Right renal cortex interstitium (tissue), 3 donors: Measurements from ENCODE around the gene DPF3. TPM values are rescaled to one million over a fixed set of nuclear protein-coding genes. Genes with fewer than 3 reads are reported as not detected.

Experiments used
- DNase-seq, 3 donors: peaks; one replicate each; pipeline ENCODE4 v3.0.0-alpha.2; 2013; ENCODE audit warnings: low read depth in 3 of 3, low spot score in 2 of 3
- polyA plus RNA-seq, 3 donors: library from polyadenylated mRNA; unstranded; fragments of 120-200 nt; gene quantifications; one replicate each; pipeline ENCODE4 v1.2.1, GENCODE V29; 2013; ENCODE audit not compliant: insufficient read length in 3 of 3

The DPF3 gene
- polyA plus RNA-seq, 3 donors, result 4.4 to 5.8 (median 4.7) TPM

DNA sequence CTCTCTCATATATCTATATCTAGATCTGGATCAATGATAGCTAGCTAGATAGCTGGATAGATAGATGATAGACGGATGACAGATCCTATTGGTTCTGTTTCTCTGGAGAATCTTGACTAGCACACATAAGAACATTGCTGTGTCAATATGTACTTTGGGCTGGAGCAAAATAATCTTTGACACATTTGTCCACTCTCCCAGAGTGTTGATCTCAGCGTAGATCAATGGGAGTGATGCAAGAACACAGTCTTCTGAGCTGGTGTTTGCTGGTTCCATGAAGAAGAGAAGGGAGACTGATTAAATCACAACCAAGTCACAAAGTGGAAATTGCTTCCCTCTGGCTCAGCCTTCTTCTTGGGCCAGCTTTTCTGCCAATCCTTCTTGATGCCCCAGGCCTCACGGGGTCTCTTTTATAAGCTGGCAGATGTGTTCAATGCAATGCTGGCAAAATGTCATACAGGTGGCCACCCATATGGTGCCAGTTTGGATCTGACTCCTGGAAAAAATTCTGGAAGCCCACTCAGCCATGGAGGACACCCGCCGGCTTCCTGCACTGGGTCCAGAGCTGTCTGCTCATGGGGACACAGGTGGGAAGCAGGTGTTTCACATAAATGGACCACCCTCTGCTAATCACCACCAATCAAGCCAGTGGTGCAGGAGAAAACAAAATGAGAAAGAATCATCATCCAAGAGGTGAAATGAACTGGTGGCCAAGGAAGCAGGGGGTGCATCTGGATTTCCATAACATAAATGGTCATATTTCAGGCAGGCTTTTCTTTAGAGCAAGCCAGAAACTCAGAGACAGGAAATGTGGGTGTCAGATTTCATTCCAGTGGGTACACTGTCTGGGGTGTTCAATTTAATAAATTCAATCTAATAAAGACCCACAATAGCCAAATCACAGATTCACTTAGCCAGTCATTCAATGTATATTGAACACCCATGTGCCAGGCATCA, 310.3 kb downstream of the DPF3 start:
- no peak for DNase-seq

DNA sequence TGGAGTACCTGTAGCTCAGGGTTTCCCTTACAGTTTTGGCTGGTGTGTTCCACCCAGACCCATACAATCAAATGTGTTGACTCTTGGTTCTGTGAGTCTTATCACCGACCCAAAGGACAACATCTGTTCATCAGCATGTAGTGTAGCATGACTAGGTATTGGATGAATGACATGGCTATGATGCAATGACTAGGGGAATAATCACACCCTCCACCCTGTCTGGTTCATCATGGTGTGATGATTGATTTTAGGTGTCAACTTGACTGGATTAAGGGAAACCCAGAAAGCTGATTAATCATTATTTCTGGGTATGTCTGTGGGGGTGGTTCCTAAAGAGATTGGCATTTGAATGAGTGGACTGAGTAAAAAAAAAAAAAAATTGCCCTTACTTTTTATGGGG, 311.3 kb downstream of the DPF3 start:
- no peak for DNase-seq

DNA sequence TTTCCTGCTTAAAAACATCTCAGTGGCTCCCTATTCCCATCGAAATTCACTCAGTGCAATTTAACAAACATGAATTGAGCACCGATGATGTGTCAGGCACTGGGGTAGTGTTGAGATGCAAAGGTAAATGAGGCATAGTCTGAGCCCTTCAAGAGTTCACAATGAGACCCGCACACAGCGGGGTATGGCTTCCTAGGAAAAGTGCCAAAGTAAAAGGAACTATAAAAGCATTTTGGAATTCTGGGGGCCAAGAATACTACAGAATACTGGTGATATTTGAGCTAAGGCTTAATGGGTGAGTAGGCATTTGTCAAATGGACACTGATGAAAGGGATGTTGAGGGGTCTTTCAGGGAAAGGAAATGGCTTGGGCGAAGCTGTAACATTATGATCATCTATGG, 315.4 kb downstream of the DPF3 start:
- DNase-seq, result no peak

DNA sequence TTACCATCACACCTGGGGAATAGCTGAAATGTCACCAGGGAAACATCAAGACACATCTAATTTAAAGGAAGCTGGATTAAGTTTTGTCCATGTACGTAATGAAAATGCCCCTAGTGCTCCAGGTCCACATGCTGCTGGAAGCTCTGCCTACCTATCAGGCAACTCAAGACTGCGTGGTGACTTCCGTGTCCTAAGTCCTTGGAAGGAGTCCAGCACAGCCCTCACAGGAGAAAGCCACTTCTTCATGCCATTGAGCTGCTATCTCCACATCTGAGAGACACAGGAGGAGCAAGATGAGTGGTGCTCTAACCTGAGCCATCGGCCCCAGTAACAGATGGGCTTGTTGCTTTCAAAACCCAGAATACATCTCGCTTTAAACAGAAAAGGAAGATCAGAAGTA, 316.4 kb downstream of the DPF3 start:
- no peak for DNase-seq

DNA sequence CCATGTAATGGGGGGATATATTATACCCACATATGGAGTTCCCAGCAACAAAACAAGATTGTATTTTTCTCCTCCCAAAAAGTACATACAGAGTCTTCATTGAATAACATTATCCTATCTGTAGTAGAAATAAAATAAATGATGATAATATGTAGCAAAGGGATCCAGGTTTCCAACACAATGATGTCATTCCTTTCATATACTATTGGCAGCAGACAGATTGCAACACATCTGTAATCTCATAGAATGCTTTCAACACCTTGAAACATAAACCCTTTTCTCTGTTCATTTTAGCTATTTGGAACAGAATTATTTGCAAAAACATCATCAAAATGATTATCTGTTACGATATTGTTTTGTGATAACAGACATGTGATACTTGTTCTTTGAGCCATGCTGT, 317.6 kb downstream of the DPF3 start:
- no peak for DNase-seq

DNA sequence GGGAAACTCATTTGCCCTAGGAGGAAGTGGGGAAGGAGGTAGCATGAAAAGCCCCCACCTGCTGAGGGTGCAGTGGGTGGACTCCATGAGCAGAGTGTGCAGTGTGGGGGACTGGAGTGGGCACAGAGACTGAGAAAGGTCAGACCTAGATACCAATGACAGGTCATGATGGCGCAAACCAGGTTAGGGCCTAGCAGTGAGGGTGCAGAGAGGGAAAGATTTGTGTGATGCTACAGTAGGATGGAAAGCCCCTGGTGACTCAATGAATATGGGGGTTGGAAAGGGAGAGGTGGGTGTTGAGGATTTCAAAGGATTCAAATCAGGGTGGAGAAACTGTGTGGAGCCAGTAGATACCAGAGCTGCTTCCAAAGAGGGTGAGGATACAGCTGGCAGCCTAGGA, 319.2 kb downstream of the DPF3 start:
- DNase-seq, result no peak

DNA sequence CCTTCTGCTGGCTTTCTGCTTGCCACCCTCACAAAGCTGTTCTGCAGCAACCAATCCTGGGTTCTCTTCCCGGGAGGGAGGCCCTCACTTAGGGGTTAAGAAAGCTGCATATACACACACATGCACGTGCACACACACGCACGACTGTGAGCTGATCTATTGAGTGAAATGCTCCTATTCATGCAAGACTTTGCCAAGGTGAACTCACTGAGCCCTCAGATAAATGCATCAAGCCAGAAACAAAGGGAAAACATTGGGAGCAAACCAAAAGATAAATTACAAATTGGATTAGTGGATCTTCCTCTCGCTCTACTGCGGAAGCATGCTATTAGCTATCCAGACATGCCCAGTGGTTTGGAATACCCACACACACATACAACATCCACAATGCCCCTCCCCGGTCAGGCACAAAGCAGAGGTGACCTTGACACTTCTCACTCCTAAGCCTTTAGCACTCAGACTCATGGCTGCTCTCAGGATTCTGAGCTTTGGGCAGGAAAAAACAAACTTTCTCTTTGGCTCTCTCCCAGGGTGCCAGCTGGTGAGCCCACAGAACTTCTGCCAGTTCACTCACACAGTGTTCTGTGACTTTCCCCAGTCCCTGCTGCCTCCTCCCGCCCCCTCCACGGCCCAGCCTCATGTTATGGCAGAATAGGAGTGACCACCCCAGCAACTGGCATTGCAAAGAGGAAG, 320.0 kb downstream of the DPF3 start:
- no peak for DNase-seq

Other genes with a start within 250 kb of the DPF3 start
- 10 to 100 TPM; 14.5 to 17.7 (median 16.9) TPM for gene DCAF4, start 32.4 kb upstream of the DPF3 start, polyA plus RNA-seq
- 10 to 100 TPM; 18.6 to 18.9 (median 18.9) TPM for gene ZFYVE1, start 133.0 kb upstream of the DPF3 start, polyA plus RNA-seq
- gene RBM25, start 164.4 kb upstream of the DPF3 start, polyA plus RNA-seq, result 100 to 1,000 TPM; 142 to 191 (median 155) TPM
- gene PSEN1, start 242.4 kb upstream of the DPF3 start, polyA plus RNA-seq, result 10 to 100 TPM; 76.1 to 79.6 (median 78.0) TPM